ENCODE measurements around the gene DGKG.

GRCh38 chr3:186162221-186162620 lies 199.8 kb downstream of the DGKG start:
- no peak for TF ChIP-seq EZH2 (IDR thresholded peaks at IDR 0.05; ENCODE audit: borderline replicate concordance, low read depth, low read length)
- TF ChIP-seq CREB1 (IDR thresholded peaks at IDR 0.05), result no peak
- TF ChIP-seq CREB1 (CRISPR knock-in tag; IDR thresholded peaks at IDR 0.05), result no peak
- no peak for TF ChIP-seq CTCF (IDR thresholded peaks at IDR 0.05 in 2 of 3, conservative IDR thresholded peaks at IDR 0.05 in 1 of 3; ENCODE audit: insufficient read depth in 2 of 3, low read depth in 1 of 3, low read length in 3 of 3)
- no peak for TF ChIP-seq ZBTB40 (IDR thresholded peaks at IDR 0.05)
- TF ChIP-seq ZBTB40 (CRISPR knock-in tag; IDR thresholded peaks at IDR 0.05), result no peak
- no peak for TF ChIP-seq SNAPC5 (CRISPR knock-in tag; IDR thresholded peaks at IDR 0.05)
- TF ChIP-seq KDM5B (IDR thresholded peaks at IDR 0.05; ENCODE audit: insufficient replicate concordance, low read depth, low read length), result no peak
- no peak for TF ChIP-seq MCM5 (IDR thresholded peaks at IDR 0.05; ENCODE audit: low read depth)
